Glutamatergic neuron (in vitro differentiated cells): ENCODE data around the gene IL11. TPM values are rescaled to one million over a fixed set of nuclear protein-coding genes. Genes with fewer than 3 reads are reported as not detected.

Experiments
- DNase-seq: peaks from one replicate; pipeline ENCODE4 v3.0.0; 2022
- H3K27ac Mint-ChIP-seq: one replicate; pipeline ENCODE4 v1.8.0; 2020; ENCODE audit warnings: mild to moderate bottlenecking, mixed read lengths, inconsistent platforms; ENCODE audit not compliant: unreplicated experiment
- H3K27me3 Mint-ChIP-seq: one replicate; pipeline ENCODE4 v1.8.0; 2020; ENCODE audit warnings: mild to moderate bottlenecking, moderate library complexity, mixed read lengths, inconsistent platforms; ENCODE audit not compliant: unreplicated experiment
- H3K36me3 Mint-ChIP-seq: one replicate; pipeline ENCODE4 v1.8.0; 2020; ENCODE audit warnings: mild to moderate bottlenecking, mixed read lengths, inconsistent platforms; ENCODE audit not compliant: unreplicated experiment
- H3K4me1 Mint-ChIP-seq: one replicate; pipeline ENCODE4 v1.8.0; 2020; ENCODE audit warnings: mild to moderate bottlenecking, low read depth, mixed read lengths, inconsistent platforms; ENCODE audit not compliant: unreplicated experiment
- H3K4me3 Mint-ChIP-seq: one replicate; pipeline ENCODE4 v1.8.0; 2020; ENCODE audit warnings: mild to moderate bottlenecking, mixed read lengths, inconsistent platforms; ENCODE audit not compliant: unreplicated experiment
- H3K9me3 Mint-ChIP-seq: one replicate; pipeline ENCODE4 v1.8.0; 2020; ENCODE audit warnings: mild to moderate bottlenecking, moderate library complexity, mixed read lengths, inconsistent platforms; ENCODE audit not compliant: unreplicated experiment
- CTCF ChIP-seq: fragments of 200-600 bp; sonication (generic); IDR thresholded peaks from one replicate; pipeline ENCODE4 v1.5.0; 2021; ENCODE audit not compliant: partially characterized antibody, unreplicated experiment
- total RNA-seq: library from RNA; stranded (reverse); fragmentation: NEBNext Ultra II Directional; extraction: Animal tissue kit (Norgen Biotek cat#: 25700); gene quantifications from one replicate; pipeline ENCODE4 v1.2.1, GENCODE V29; 2021; ENCODE audit not compliant: unreplicated experiment

The IL11 gene
- total RNA-seq, 1 donor from 2014 or later = 18.1 TPM

GRCh38 chr19:55384920-55385723, 14.9 kb upstream of the IL11 start:
- Mint-ChIP-seq H3K9me3 (peaks cover 22% of the 10 kb centered on the region), H3K27me3 (peaks cover 20% of the 10 kb centered on the region), H3K27ac (peak overlapping the region; percentile 91), H3K4me1 (peaks cover 17% of the 10 kb centered on the region), H3K4me3 (peak overlapping the region; percentile 95), H3K36me3 (no peaks in the 10 kb centered on the region)
- peak; percentile 98 for DNase-seq
- no peak for TF ChIP-seq CTCF

- Mint-ChIP-seq H3K9me3 (peaks cover 24% of the 10 kb centered on the region), H3K4me3 (peak within 1 kb of the TSS; percentile 95), H3K4me1 (peaks cover 17% of the 10 kb centered on the region), H3K27me3 (peaks cover 21% of the 10 kb centered on the region), H3K36me3 (no peaks in the 10 kb centered on the region), H3K27ac (peak within 1 kb of the TSS; percentile 92)
- DNase-seq = no peak
- TF ChIP-seq CTCF = no peak
Measured at GRCh38 chr19:55384131-55384919, 14.1 kb upstream of the IL11 start, which contains the start of gene TMEM238. TMEM238 (minus strand) TSS chr19:55384292; CDS start chr19:55384259, 33 bp downstream.

GRCh38 chr19:55383279-55384130, 13.2 kb upstream of the IL11 start:
- no peak for TF ChIP-seq CTCF
- Mint-ChIP-seq H3K4me1 (peaks cover 17% of the 10 kb centered on the region), H3K9me3 (peaks cover 28% of the 10 kb centered on the region), H3K36me3 (no peaks in the 10 kb centered on the region), H3K4me3 (peak overlapping the region; percentile 74), H3K27me3 (peaks cover 23% of the 10 kb centered on the region), H3K27ac (peak overlapping the region; percentile 92)
- peak; percentile 72 for DNase-seq

GRCh38 chr19:55382522-55383054, 12.3 kb upstream of the IL11 start:
- Mint-ChIP-seq H3K27me3 (peaks cover 25% of the 10 kb centered on the region), H3K4me1 (peaks cover 16% of the 10 kb centered on the region), H3K27ac (peak overlapping the region; percentile 92), H3K36me3 (no peaks in the 10 kb centered on the region), H3K9me3 (peaks cover 28% of the 10 kb centered on the region), H3K4me3 (peak overlapping the region; percentile 74)
- no peak for DNase-seq
- no peak for TF ChIP-seq CTCF
